Esophagus (tissue), 2 donors: ENCODE data around the gene SCD5. TPM values are rescaled to one million over a fixed set of nuclear protein-coding genes. Genes with fewer than 3 reads are reported as not detected.

Experiments used
- H3K27ac ChIP-seq, 2 donors: one replicate each; pipeline ENCODE4 v1.5.1; 2013; ENCODE audit warnings: low read depth in 2 of 2, mild to moderate bottlenecking in 2 of 2, inconsistent platforms in 1 of 2, low read length in 1 of 2, moderate library complexity in 1 of 2
- H3K27me3 ChIP-seq, 2 donors: one replicate each; pipeline ENCODE4 v1.6.1; 2013; ENCODE audit warnings: low read length in 2 of 2, control low read depth in 1 of 2, mild to moderate bottlenecking in 1 of 2; ENCODE audit not compliant: insufficient read depth in 2 of 2, control insufficient read depth in 1 of 2
- H3K36me3 ChIP-seq, 2 donors: one replicate each; pipeline ENCODE4 v1.6.1; 2013; ENCODE audit warnings: low read length in 1 of 2; ENCODE audit not compliant: control insufficient read depth in 2 of 2, insufficient read depth in 2 of 2
- H3K4me1 ChIP-seq, 2 donors: one replicate each; pipeline ENCODE4 v1.6.1; 2013; ENCODE audit warnings: low read length in 1 of 2; ENCODE audit not compliant: control insufficient read depth in 2 of 2, insufficient read depth in 2 of 2
- H3K4me3 ChIP-seq, 2 donors: one replicate each; pipeline ENCODE4 v1.5.1; 2013; ENCODE audit warnings: low read length in 2 of 2, mild to moderate bottlenecking in 2 of 2, low read depth in 1 of 2, moderate library complexity in 1 of 2
- H3K9me3 ChIP-seq, 2 donors: one replicate each; pipeline ENCODE4 v1.6.1; 2013; ENCODE audit warnings: mild to moderate bottlenecking in 2 of 2, low read depth in 1 of 2, low read length in 1 of 2, moderate library complexity in 1 of 2; ENCODE audit not compliant: control insufficient read depth in 2 of 2, insufficient read depth in 1 of 2
- WGBS, 2 donors: extraction: QIAGEN DNeasy Blood & Tissue Kit; methylation state at CpG; one replicate each; pipeline ENCODE4 v1.1.7; 2013; 5-methylcytosine and 5-hydroxymethylcytosine counted together
- polyA plus RNA-seq, 2 donors: library from polyadenylated mRNA; stranded (reverse); fragments of 200-250 nt; gene quantifications; one replicate each; pipeline ENCODE4 v1.2.3, GENCODE V29; 2013
- donor health status: healthy with polysubstance abuse.
- donor health status: Bipolar disorder and iron deficiency.

The SCD5 gene
- polyA plus RNA-seq, 2 donors: 2.5 to 2.9 TPM

DNA sequence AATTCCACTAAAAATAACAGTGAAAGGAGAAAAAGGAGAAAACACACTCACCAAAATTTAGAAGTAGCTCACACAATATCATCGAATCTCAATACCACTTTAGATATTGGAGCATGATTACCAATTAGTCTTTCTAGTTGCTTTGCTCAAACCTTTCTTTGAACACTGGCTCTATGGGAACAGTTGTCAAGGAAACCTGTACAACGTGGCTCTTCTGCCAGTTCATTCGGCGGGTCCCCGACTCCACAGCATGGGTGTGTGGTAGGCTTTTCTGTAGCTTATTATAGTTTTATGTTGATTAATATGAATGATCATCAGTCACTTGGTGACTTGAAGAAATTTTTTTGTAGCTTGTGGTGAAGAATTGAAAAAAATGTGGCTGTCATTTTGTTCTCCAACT is 186.6 kb downstream of the SCD5 start:
- H3K9me3 ChIP-seq: no peaks in the 10 kb centered on the region
- 79 to 83% methylated on average over 5 of the region's 5 CpGs for WGBS, 2 donors
- no peaks in the 10 kb centered on the region for H3K36me3 ChIP-seq
- H3K4me1 ChIP-seq: no peaks in the 10 kb centered on the region
- no peak overlapping the region for H3K27ac ChIP-seq
- H3K4me3 ChIP-seq: no peak overlapping the region
- H3K27me3 ChIP-seq: no peaks in the 10 kb centered on the region

- H3K27ac ChIP-seq: no peak overlapping the region
- 89 to 92% methylated on average over 4 of the region's 4 CpGs for WGBS, 2 donors
Measured at GRCh38 chr4:82611527-82611926, 187.1 kb downstream of the SCD5 start.

DNA sequence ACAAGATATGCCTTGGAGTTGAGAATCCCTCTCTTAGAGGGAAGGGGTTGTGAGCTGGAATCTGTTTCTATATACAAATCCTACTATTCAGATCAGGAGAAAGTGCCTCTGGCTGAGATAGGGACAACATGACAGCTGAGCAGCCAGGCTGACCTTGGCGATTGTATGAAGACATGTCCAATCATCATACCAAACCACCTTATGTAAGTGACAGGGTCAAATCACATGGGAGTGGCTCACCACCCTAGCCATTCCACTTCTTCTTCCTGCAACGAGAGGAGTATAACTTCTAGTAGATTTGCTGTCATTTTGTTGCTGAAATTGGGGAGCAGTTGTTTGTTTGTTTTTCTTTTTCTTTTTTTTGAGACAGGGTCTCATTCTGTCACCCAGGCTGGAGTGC is 188.6 kb downstream of the SCD5 start:
- H3K27ac ChIP-seq: no peak overlapping the region
- no peak overlapping the region for H3K4me3 ChIP-seq
- WGBS, 2 donors: 83 to 88% methylated on average over 2 of the region's 2 CpGs
- no peaks in the 10 kb centered on the region for H3K36me3 ChIP-seq
- no peaks in the 10 kb centered on the region for H3K4me1 ChIP-seq
- no peaks in the 10 kb centered on the region for H3K27me3 ChIP-seq
- H3K9me3 ChIP-seq: no peaks in the 10 kb centered on the region

More at GRCh38 chr4:82611527-82611926, 187.1 kb downstream of the SCD5 start:
- no peaks in the 10 kb centered on the region for H3K27me3 ChIP-seq
- no peaks in the 10 kb centered on the region for H3K36me3 ChIP-seq
- H3K4me3 ChIP-seq: no peak overlapping the region
- no peaks in the 10 kb centered on the region for H3K4me1 ChIP-seq
- H3K9me3 ChIP-seq: no peaks in the 10 kb centered on the region

- no peaks in the 10 kb centered on the region for H3K9me3 ChIP-seq
- H3K36me3 ChIP-seq: no peaks in the 10 kb centered on the region
- WGBS, 2 donors: 90 to 93% methylated on average over 7 of the region's 7 CpGs
- no peaks in the 10 kb centered on the region for H3K27me3 ChIP-seq
- H3K4me3 ChIP-seq: no peak overlapping the region
- H3K4me1 ChIP-seq: no peaks in the 10 kb centered on the region
- no peak overlapping the region for H3K27ac ChIP-seq
Measured at GRCh38 chr4:82606622-82607021, 192.0 kb downstream of the SCD5 start.

DNA sequence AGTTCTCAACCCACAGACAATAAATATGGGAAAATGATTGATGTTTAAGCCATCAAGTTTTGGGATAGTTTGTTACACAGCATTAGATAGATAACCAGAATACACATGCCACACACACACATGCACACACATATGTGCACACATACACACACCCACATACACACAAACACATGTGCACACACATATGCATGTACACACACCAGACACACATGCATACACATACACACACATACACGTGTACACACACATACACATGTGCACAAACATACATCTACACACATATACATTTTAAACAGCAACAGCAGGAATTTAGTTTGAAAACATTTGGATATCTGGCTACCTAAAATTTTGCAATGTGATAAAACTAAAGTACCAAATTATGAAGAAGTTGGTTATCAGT is 194.1 kb downstream of the SCD5 start:
- H3K4me1 ChIP-seq: no peaks in the 10 kb centered on the region
- H3K27ac ChIP-seq: no peak overlapping the region
- H3K4me3 ChIP-seq: no peak overlapping the region
- no peaks in the 10 kb centered on the region for H3K9me3 ChIP-seq
- H3K27me3 ChIP-seq: no peaks in the 10 kb centered on the region
- 90 to 93% methylated on average over 1 of the region's 1 CpG for WGBS, 2 donors
- no peaks in the 10 kb centered on the region for H3K36me3 ChIP-seq

- H3K27ac ChIP-seq: no peak overlapping the region
- H3K27me3 ChIP-seq: no peaks in the 10 kb centered on the region
- 81 to 85% methylated on average over 9 of the region's 9 CpGs for WGBS, 2 donors
- no peaks in the 10 kb centered on the region for H3K36me3 ChIP-seq
- H3K4me1 ChIP-seq: no peaks in the 10 kb centered on the region
- no peak overlapping the region for H3K4me3 ChIP-seq
- H3K9me3 ChIP-seq: no peaks in the 10 kb centered on the region
Measured at GRCh38 chr4:82601242-82602015, 197.2 kb downstream of the SCD5 start.

GRCh38 chr4:82599336-82599735 is 199.3 kb downstream of the SCD5 start:
- Histone ChIP-seq H3K27ac (no peak overlapping the region), H3K36me3 (no peaks in the 10 kb centered on the region), H3K4me3 (no peak overlapping the region), H3K9me3 (no peaks in the 10 kb centered on the region), H3K27me3 (no peaks in the 10 kb centered on the region), H3K4me1 (no peaks in the 10 kb centered on the region)
- 63 to 71% methylated on average over 4 of the region's 4 CpGs for WGBS, 2 donors

DNA sequence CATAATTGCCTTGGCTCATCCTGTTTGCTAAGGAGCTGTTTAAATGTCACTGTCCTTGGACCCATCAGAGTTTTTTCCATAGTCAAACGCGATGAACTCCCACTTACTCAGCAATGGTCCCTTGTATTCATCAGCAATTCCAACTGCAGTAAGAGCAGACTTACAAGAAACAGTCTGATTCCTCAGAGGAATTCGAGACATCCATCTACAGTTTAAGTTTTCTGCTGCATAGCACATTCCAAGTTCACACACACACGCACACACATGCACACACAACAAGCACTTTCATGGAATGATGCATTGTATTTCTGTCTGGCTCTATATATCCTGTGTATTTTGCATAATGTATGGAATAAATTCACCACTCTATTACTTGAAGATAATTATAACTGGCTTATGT is 204.1 kb downstream of the SCD5 start:
- Histone ChIP-seq H3K4me3 (no peak overlapping the region), H3K27me3 (no peaks in the 10 kb centered on the region), H3K4me1 (no peaks in the 10 kb centered on the region), H3K27ac (no peak overlapping the region), H3K36me3 (no peaks in the 10 kb centered on the region), H3K9me3 (no peaks in the 10 kb centered on the region)
- WGBS, 2 donors: 72 to 76% methylated on average over 4 of the region's 4 CpGs

DNA sequence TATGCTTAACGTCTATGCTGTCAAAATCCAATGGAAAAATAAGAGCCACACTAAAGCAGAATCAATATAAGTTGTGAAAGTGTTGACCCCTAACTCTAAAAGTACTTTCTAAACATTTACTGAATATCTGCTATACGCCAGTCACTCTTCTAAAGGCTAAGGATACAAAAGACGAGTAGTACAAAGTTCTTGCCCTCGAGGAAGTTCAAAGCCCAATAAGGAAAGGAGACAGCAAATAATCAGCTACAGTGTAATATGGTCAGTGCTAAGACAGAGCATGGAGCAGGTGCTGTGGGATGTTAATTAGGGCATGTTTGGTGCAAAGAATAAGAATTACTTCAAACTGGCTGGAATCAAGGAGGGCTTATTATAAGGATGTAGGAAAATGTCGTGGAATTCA is 205.2 kb downstream of the SCD5 start:
- H3K4me1 ChIP-seq: no peaks in the 10 kb centered on the region
- no peaks in the 10 kb centered on the region for H3K36me3 ChIP-seq
- H3K9me3 ChIP-seq: no peaks in the 10 kb centered on the region
- H3K27me3 ChIP-seq: no peaks in the 10 kb centered on the region
- H3K4me3 ChIP-seq: no peak overlapping the region
- WGBS, 2 donors: 64 to 74% methylated on average over 5 of the region's 5 CpGs
- no peak overlapping the region for H3K27ac ChIP-seq

DNA sequence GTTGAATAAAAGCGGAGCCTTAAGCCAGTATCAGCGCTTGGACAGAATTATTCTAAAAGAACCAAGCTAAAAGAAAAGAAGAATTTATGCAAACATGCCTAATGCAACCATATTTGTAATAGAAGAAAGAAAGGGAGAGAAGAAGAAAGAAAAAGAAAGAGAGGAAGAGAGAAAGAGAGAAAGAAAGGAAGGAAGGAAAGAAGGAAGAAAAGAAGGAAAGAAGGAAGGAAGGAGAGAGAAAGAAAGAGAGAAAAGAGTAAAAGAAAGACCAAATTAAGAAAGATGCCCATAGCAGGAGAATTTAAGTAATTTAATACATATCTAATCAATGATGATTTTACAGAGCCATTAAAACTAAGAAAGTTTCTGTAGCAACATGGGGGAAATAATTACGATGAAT is 206.0 kb downstream of the SCD5 start:
- no peaks in the 10 kb centered on the region for H3K36me3 ChIP-seq
- H3K27me3 ChIP-seq: no peaks in the 10 kb centered on the region
- no peak overlapping the region for H3K4me3 ChIP-seq
- H3K4me1 ChIP-seq: no peaks in the 10 kb centered on the region
- WGBS, 2 donors: 93 to 96% methylated on average over 3 of the region's 3 CpGs
- H3K9me3 ChIP-seq: no peaks in the 10 kb centered on the region
- H3K27ac ChIP-seq: no peak overlapping the region
